ENCODE measurements around the gene NDUFV1.
"Not testable (repeated sequence)": the region's sequence is repeated elsewhere in the genome, so short reads cannot be mapped to it uniquely, and the experiment has no call there.

GRCh38 chr11:67588899-67589415, 17.8 kb upstream of the NDUFV1 start:
- TF ChIP-seq CTCF, POLR2A (IDR thresholded peaks at IDR 0.05): not testable (repeated sequence)

Measured in testis (tissue), 2 donors.